ENCODE data around the gene NCCRP1. TPM values are rescaled to one million over a fixed set of nuclear protein-coding genes. Genes with fewer than 3 reads are reported as not detected.
"Not testable (repeated sequence)": the region's sequence is repeated elsewhere in the genome, so short reads cannot be mapped to it uniquely, and the experiment has no call there.

NCCRP1 gene
- total and polyA plus RNA-seq, 2 donors (not counting 3 experiments of a cell fraction or from before 2014, with no cell fraction given): 0.06 TPM; not detected in 1

DNA sequence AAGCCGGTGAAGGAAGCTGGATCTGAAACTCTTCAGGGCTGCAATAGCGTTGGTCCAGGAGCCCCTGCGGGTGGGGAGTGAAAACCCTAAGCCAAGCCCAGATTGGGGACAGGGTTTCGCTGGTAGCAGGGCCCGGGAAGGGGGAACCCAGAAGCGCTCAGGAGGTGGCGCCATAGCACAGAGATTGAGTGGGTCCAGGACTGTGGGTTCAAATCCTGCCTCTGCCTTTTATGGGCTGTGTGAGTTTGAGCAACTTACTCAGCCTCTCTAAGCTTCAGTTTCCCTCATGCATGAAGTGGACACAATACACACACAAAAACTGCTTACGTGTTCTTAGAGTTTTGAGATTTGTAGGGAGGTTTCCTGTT is 15.6 kb downstream of the NCCRP1 start:
- Histone ChIP-seq H3K9ac (replicated peaks; ENCODE audit: extremely low read depth, insufficient read depth, low read length) (no peak overlapping the region), H3K4me2 (ENCODE audit: insufficient read depth, low read length) (no peak overlapping the region), H3K79me2 (ENCODE audit: control insufficient read depth, insufficient read depth, low read length) (no peaks in the 10 kb centered on the region), H3K9me3 (replicated peaks; ENCODE audit: control insufficient read depth, insufficient read depth, low read length) (no peaks in the 10 kb centered on the region), H3K9me1 (replicated peaks; ENCODE audit: control insufficient read depth, extremely low read depth, insufficient read depth, low read length) (no peaks in the 10 kb centered on the region), H3K4me3 (replicated peaks in 1 of 3; ENCODE audit: insufficient read depth in 1 of 3, low read depth in 1 of 3, low read length in 3 of 3) (no peak overlapping the region), H2AFZ (ENCODE audit: low read depth, low read length) (no peak overlapping the region), H3K36me3 (ENCODE audit: control insufficient read depth in 2 of 2, extremely low read depth in 1 of 2, insufficient read depth in 2 of 2, low read length in 2 of 2) (no peaks in the 10 kb centered on the region), H3K27me3 (ENCODE audit: control insufficient read depth in 2 of 2, insufficient read depth in 2 of 2, low read length in 2 of 2) (peaks cover 0 to 2% of the 10 kb centered on the region in 2 experiments), H4K20me1 (replicated peaks; ENCODE audit: control insufficient read depth, extremely low read depth, insufficient read depth, low read length) (no peaks in the 10 kb centered on the region), H3K4me1 (ENCODE audit: control insufficient read depth, extremely low read depth, insufficient read depth, low read length) (no peaks in the 10 kb centered on the region), H3K27ac (ENCODE audit: insufficient read depth, low read depth, low read length) (no peak overlapping the region)
- POLR2A ChIA-PET: no interaction called here
- TF ChIP-seq, protein P1, sequence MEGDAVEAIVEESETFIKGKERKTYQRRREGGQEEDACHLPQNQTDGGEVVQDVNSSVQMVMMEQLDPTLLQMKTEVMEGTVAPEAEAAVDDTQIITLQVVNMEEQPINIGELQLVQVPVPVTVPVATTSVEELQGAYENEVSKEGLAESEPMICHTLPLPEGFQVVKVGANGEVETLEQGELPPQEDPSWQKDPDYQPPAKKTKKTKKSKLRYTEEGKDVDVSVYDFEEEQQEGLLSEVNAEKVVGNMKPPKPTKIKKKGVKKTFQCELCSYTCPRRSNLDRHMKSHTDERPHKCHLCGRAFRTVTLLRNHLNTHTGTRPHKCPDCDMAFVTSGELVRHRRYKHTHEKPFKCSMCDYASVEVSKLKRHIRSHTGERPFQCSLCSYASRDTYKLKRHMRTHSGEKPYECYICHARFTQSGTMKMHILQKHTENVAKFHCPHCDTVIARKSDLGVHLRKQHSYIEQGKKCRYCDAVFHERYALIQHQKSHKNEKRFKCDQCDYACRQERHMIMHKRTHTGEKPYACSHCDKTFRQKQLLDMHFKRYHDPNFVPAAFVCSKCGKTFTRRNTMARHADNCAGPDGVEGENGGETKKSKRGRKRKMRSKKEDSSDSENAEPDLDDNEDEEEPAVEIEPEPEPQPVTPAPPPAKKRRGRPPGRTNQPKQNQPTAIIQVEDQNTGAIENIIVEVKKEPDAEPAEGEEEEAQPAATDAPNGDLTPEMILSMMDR (IDR thresholded peaks at IDR 0.05; ENCODE audit: extremely low read depth in 1 of 2, insufficient read depth in 1 of 2, low read depth in 1 of 2, low read length in 2 of 2): peak in 1 of 2 donors; percentile 18
- TF ChIP-seq EZH2 (IDR thresholded peaks at IDR 0.05; ENCODE audit: borderline replicate concordance, low read depth, low read length, severe bottlenecking) (no peak), FOS (IDR thresholded peaks at IDR 0.05; ENCODE audit: borderline replicate concordance, insufficient read depth, low read length) (no peak), GATA2 (IDR thresholded peaks at IDR 0.05; ENCODE audit: insufficient read depth, insufficient read length, low read depth, low read length) (no peak), POLR2A (IDR thresholded peaks at IDR 0.05; ENCODE audit: low read depth, low read length) (no peak), JUN (IDR thresholded peaks at IDR 0.05; ENCODE audit: borderline replicate concordance, insufficient read depth, insufficient read length, low read depth) (no peak)
- DNase-seq (ENCODE audit: low read depth, low spot score): no peak
- CTCF ChIA-PET: interaction anchor here (1.0 to 2.9 kb wide), 5 partner anchors 9 to 115 kb away, joined by 3 to 12 read pairs (median 4); no protein-coding TSS in a partner anchor
- intact Hi-C loops (cut with micrococcal nuclease): loop anchor here (1.0 kb wide), 2 partner anchors 116 to 199 kb away; no protein-coding TSS in a partner anchor
- no peak for FAIRE-seq
- BruUV-seq (replicated peaks): no TSS peak
- dilution Hi-C loops (cut with MboI; ENCODE audit: extremely low pct_ligation_motif_present, low sequenced_read_pairs): no loop called here

DNA sequence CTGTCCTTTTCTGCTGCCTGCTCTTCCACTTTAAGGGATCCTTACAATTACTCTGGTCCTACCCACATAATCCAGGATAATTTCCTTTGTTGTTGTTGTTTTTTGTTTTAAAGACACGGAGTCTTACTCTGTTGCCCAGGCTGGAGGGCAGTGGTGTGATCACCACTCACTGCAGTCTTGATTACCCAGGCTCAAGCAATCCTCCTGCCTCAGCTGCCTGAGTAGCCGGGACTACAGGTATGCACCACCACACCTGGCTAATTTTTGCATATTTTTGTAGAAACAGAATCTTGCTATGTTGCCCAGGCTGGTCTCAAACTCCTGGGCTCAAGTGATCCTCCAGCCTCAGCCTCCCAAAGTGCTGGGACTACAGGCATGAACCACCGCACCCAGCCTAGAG is 18.6 kb downstream of the NCCRP1 start:
- H2AFZ ChIP-seq (ENCODE audit: low read depth, low read length); H3K9me3 ChIP-seq (replicated peaks; ENCODE audit: control insufficient read depth, insufficient read depth, low read length); H3K9me1 ChIP-seq (replicated peaks; ENCODE audit: control insufficient read depth, extremely low read depth, insufficient read depth, low read length); H3K79me2 ChIP-seq (ENCODE audit: control insufficient read depth, insufficient read depth, low read length); FAIRE-seq; H4K20me1 ChIP-seq (replicated peaks; ENCODE audit: control insufficient read depth, extremely low read depth, insufficient read depth, low read length); H3K36me3 ChIP-seq (ENCODE audit: control insufficient read depth in 2 of 2, extremely low read depth in 1 of 2, insufficient read depth in 2 of 2, low read length in 2 of 2); H3K27ac ChIP-seq (ENCODE audit: insufficient read depth, low read depth, low read length); POLR2A ChIA-PET; H3K4me2 ChIP-seq (ENCODE audit: insufficient read depth, low read length); dilution Hi-C loops (cut with MboI; ENCODE audit: extremely low pct_ligation_motif_present, low sequenced_read_pairs); H3K4me3 ChIP-seq (replicated peaks in 1 of 3; ENCODE audit: insufficient read depth in 1 of 3, low read depth in 1 of 3, low read length in 3 of 3); DNase-seq (ENCODE audit: low read depth, low spot score); H3K9ac ChIP-seq (replicated peaks; ENCODE audit: extremely low read depth, insufficient read depth, low read length); H3K27me3 ChIP-seq (ENCODE audit: control insufficient read depth in 2 of 2, insufficient read depth in 2 of 2, low read length in 2 of 2); intact Hi-C loops (cut with micrococcal nuclease); BruUV-seq (replicated peaks); H3K4me1 ChIP-seq (ENCODE audit: control insufficient read depth, extremely low read depth, insufficient read depth, low read length): not testable (repeated sequence)
- CTCF ChIA-PET: interaction anchor here (0.9 to 1.1 kb wide), 2 partner anchors 12 to 93 kb away, joined by 3 to 4 read pairs; no protein-coding TSS in a partner anchor
